Stimulated activated CD8-positive, alpha-beta memory T cell treated with anti-CD3 and anti-CD28 coated beads, Interleukin-7, amount 100 ng/mL, for 48 hours (primary cell): Measurements from ENCODE around the gene ZNF19.

Experiments used
- DNase-seq, 2 donors: peaks; one replicate each; pipeline ENCODE4 v3.0.0-alpha.2; 2020; ENCODE audit warnings: low read depth in 1 of 2; ENCODE audit errors: extremely low read depth in 1 of 2

The ZNF19 gene

DNA sequence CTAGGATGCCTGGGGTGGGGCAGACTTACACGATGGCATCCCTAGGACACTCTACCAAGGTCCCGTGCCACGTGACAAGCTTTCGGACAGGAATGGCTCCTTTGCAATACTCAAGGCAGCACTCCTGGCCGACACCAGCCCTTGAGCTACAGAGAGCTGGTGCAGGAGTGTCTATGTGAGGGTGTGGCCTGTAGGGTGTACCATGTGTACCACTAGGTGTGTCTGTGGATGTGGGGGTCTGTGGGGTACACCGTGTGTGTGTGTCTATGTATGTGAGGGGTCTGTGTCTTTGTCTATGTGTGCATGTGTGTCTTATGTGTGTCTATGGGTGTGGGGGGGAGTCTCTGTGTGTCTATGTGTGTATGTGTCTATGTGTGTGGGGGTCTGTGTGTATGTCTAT lies 45.4 kb downstream of the ZNF19 start:
- no peak for DNase-seq

DNA sequence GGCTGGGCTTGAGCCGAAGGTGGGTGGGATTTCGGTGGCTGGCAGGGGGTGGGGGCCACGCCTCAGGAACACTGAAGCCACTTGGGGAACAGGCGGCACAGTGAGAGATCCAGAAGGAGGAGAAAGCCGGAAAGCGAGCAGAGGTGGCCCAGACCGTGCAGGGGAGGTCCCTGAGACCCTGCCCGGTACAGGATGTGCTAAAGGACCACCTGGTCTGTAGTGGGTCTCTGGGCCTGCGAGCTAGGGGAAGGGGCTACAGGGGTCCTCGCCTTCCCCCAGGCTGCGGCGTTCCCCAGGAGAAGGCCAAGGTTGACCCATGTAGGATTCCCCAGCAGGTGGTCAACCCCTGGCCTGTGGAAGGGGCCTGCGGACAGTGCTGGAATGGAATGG lies 47.1 kb downstream of the ZNF19 start, which contains the start of gene TLE7:
TSS of gene TLE7 (minus strand) at position 4 of the 390 bp plus-strand sequence. CDS start 8,730 bp downstream, outside the sequence.
- DNase-seq, result no peak

DNA sequence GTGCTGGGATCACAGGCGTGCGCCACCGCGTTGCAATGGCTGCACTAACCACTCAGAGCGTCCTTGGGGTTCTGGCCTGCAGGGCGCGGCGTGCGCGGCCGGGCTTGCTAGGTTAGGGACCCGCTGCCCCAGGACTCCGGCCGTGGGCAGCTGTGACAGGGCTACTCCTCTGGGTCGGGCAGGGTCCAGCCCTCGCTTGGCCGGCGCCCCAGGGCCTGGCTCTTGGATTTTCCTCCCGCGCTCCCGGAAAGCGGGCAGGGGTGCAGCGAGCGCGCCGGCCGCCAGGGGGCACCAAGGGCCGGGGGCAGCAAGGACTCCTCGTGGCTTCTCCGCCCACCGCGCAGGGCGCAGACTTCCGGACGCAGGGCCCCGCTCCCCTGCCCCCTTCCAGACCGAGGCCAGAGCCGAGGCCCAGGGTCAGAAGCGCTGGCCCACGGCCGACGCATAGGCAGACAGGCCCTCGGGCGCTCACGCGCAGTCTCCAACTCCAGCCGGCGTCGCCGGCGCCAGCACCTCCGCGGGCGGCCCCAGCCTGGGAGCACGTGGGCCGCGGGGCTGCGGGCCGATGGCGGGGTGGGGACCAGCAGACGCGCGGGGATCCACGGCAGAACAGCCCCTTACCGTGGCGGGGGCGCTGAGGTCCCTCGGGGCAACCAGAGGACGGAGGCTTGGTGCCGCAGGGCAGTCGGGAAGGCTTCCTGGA lies 47.6 kb downstream of the ZNF19 start:
- no peak for DNase-seq

DNA sequence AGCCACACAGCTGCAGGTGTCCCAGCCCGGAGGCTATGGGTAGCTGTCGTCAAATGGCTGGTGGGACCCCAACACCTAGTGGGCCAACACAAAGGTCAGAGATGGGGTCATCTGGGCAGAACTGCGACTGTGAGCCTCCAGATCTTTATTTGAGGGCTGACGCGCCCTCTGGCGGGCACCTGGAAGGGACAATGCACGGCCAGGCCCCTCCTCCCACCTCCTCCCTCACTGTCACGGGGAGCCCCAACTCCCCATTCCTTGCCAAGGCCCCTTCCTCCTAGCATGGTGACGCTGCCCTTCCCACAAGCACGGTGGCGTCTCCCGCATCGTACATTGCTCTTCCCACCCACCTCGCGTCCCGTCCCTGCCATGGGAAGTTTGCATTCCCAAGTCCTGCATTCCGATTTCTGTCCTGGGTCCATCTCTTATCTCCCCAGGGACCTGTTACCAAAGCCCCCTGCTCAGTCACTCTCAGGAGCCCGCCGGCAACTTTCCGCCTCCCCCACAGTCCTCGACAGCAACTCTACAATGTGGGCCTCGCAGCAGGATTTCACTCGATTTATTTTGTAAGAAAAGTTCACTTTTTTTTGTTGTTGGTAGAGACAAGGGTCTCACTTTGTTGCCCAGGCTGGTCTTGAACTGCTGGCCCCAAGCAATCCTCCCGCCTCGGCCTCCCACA lies 48.3 kb downstream of the ZNF19 start:
- no peak for DNase-seq

DNA sequence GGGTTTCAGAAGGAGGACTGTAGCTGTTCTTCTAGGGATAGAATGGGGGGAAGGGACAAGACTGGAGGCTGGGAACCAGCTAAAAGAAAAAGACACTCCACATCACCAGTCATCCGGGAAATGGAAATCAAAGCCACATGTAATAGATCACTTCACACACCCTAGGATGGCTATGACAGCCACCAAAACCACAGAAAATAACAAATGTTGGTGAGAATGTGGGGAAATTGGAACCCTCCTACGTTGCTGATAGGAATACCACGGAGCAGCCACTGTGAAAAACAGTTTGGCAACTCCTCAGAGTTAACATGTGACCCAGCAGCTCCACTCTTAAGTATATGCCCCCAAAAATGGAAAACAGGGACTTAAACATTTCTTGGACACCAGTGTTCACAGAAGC lies 49.6 kb downstream of the ZNF19 start:
- DNase-seq, result no peak

DNA sequence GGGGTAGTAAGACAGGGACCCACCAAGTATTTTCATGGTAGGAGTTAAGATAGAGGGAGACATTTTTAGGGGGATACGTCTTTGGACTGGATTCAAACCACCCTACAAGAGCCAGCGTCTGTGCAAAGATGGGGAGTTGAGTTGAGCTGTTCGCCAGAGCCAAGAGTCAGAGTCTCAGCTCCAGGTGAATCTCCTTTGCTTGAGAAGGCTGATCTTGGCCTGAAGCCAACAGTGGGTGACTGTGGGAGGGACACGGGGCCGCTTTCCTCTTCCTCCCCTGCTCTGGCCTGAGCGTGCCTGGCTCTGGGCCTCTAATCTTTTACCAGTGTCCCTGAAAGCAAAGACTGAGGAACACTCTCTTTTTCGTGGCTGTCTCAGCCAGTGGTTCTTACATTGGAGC lies 52.7 kb downstream of the ZNF19 start:
- no peak for DNase-seq

DNA sequence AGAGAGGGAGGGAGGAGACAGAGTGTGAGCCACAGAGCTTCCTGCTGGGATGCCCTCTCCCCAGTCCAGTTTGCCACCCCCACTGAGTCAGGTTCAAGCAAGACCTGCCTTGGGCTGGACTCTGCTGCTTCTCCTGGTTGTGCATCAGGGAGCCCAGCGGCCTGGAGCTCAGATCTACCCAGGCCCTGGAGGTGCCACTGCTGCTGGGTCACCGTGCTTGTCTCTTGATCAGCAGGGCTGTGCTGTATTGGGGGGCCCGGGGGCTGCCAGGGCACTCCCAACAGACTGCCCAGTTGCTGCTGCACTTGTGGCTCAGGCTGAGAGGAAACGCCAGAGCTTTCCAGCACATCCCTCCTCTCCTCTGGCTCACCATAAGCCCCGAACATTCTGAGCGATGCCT lies 56.2 kb downstream of the ZNF19 start:
- DNase-seq, result no peak

DNA sequence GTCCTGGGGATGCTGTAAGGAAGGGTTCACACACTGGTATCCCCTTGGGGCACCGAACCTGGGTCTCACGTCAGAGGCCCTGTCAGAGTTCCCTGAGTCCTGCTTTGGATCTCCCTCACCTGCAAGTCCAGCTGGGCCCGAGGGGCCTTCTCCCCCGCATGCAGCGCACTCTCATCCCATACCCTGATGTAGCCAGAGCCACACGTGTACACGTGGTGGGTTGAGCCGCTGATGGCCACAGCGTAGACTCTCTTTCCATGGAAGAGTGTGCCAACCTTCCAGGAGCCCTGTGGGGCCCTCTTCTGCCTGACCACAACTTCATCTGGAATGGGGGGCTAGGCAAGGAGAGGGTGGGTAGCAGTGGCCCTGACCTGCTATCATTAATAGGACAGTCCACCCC lies 57.1 kb downstream of the ZNF19 start:
- DNase-seq, result no peak

DNA sequence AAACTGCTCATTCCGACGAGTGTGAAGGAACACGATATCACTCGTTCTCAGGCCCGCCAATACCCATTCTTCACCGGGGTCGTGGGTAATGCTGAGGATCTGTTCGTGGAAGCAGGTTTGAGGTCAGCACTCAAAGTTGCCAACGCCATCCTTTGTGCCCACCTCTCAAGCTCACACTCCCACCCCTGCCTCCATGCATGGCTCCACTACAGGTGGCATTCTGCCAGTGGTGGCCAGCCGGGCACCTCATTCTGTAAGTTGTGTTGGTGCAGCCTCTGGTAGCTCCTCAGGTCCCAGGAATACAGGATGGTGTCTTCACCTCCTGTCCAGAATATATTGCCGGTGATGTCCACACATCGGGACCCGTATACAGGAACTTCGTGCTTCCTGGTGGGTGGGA lies 57.9 kb downstream of the ZNF19 start:
- no peak for DNase-seq

DNA sequence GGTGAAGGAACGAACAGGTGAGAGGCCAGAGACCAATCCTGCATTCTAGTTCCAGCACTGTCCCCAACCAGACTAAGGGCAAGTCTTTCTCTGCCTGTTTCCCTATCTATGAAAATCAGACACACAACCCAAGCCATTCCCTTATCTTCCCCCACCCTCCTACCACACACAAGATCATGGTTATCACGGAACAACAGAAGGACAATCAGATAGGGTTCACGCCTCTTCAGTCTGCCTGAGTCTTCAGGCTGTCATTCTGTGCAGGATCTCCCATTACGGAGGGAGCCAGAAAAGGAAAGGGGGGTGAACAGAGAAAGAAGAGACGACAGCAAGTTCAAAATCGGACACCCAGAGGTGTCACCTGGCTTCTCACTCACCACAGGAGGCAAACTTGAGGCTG lies 58.4 kb downstream of the ZNF19 start:
- no peak for DNase-seq

DNA sequence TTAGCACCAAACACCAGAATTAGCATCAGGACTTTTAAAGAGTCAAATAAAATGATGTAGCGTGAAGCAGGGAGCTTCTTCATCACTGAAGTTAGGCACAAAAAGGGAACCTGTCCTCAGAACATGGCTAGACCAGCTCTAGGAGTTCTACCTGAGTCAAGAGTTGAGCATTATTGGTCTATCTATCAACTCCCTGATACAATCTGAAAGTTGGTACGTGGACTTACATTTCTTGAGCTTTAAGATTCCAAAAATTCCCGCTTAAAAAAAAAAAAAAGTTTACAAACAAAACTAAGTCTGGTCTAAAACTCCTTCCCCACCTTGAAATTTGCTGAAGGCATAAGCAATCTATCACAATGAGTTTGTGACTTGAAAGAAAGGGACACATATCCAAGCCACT lies 59.5 kb downstream of the ZNF19 start:
- DNase-seq, result no peak

DNA sequence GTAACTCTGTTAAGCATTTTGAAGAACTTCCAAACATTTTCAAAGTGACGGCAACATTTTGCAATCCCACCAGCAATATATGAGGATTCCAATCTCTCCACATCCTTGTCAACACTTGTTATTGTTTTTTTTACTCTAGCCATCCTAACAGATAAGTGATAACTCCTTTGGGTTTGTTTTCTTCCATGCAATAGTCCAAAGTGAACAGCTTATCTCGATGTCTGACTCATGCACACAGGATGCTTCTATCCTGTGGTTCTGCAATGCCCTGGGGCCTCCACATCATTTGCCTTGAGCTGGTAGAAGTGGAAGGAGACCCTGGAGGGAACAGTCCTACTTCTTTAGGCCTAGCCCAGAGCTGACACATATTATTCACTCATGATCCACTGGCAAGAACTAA lies 60.2 kb downstream of the ZNF19 start:
- no peak for DNase-seq

DNA sequence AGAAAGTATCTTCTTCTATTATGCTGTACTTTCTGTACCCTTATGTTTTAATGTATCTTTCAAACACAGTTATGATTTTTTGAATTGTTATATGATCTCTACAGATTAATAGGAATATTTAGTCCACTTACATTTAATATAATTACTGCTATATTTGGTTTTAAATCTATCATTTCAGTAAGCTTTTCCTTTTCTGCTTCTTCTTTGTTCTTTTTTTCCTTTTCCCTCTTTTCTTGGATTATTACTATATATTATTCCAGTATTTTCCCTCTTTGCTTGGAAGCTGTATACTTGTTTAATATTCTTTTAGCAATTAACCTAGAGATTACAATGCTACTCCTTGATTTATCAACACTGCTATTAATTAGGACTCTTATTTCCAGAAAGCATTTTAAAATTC lies 60.7 kb downstream of the ZNF19 start:
- no peak for DNase-seq

DNA sequence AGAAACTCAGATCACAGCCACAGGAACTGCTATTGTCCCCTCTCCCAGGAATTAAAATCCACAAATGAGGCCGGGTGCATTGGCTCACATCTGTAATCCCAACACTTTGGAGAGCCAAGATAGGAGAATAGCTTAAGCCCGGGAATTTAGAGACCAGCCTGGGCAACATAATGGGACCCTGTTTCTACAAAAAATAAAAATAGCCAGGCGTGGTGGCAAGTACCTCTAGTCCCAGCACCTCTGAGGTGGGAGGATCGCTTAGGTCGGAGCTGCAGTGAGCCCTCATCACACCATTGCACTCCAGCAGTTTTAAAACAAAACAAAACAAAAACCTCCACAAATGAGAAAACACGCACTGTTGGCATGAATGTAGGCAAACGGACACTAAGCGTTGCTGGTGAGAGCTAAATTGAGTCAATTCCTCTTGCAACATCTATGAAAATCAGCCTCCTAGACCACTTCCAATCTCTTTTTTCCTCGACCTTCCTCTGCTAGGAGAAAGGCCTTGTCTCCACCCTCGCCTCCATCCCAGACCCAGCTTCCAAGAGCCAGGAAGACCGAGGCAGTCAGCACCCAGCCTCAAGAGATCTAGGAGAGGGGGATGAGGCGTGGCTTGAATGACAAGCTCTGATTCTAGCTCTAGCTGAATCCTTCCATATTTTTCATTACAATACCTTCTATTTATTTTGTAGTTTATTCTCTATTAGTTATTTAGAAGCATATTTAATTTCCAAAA lies 62.1 kb downstream of the ZNF19 start:
- no peak for DNase-seq

DNA sequence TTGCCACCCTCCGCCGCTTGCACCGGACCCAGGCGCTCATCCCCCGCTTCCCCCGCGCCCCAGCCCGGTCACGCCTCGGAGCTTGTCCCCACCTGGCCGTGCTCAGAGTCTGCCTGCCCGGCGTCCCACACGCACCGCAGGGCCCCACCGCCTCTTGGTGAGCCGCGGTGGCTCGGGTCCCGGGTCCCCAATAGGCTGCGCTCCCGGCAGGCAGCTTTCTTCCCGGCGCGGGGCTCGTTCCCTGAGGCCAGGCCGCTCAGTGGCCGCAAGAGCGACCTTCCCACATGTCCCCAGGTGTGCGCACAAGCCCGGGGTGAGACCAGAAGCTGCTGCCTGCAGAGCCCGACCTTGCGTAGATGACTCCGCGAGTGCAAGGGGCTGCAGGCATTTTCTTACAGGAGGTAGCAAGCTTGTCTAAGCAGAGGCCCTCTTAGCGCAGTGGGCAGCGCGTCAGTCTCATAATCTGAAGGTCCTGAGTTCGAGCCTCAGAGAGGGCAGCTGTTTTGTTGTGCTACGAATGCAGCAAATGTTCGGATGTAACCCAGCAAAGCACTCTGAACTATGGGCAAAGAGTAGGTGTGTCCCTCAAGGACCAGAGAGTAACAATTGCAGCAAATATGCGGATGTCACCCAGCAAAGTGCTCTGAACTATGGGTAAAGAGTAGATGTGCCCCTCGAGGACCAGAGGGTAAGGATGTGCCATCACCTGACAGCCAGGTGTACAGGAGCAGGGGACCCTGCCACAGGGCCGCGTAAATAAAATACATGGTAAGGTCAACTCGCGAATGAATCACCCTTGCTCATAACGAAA lies 62.9 kb downstream of the ZNF19 start:
- no peak for DNase-seq

DNA sequence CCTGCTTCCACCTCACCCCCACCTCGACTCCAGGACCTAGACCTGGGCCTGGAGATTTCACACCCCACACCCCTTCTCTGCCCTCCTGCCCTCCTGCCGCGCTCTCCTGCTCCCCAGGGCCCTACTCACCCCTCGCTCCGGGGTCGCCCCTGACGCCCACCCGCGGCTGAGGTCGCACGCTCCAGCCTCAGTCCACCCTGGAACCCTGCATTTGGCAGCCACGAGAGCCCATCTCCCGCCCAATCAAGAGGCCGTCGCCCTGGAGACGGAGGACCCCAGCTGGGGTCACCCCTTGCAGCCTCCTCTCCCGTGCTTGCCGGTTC lies 63.4 kb downstream of the ZNF19 start:
- DNase-seq, result no peak

DNA sequence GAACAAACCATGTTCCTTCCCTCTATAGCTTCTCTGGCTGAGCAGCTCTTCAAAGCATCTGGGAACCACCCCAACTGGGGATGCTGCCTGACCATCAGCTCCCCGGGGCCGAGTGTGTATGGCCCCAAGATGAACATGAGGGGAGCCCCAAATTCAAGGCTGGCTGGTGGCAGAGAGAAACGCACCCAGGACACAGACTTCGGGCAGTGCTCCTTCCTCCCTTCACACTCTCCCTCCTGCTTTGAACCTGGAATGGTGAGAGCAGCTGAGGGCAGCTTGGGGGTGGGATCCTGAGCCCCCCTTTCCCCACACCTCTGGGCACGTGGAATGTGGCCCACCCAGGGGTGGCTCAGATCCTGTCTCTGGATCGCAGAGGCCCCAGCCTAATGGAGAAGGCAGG lies 64.5 kb downstream of the ZNF19 start:
- no peak for DNase-seq

DNA sequence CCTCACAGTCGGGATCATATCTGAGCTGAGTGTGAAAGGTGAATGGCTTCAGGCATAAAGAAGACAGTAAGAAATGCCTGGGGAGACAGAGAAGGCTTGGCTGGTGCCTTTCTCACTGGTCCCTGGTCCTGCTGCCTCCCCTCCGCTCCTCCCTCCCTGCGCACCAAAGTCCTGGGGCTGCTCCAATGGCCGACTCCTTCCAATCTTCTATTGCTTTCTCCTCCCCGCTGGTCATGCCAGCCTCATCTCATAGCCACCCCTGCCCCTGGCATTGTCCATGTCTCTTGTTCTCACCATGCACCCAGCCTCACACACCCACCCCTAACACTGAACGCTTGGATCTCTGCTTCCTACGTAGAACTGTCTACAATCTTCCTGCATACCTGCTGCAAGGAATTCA lies 65.3 kb downstream of the ZNF19 start:
- no peak for DNase-seq
